ENCODE data around the gene CNTNAP1. TPM values are rescaled to one million over a fixed set of nuclear protein-coding genes. Genes with fewer than 3 reads are reported as not detected.
A peak's percentile ranks its signal among the peaks of the same experiment; 100 is the strongest.

Gene CNTNAP1
- total RNA-seq, result 10 to 100 TPM in 1 of 3 donors, 1 to 10 TPM in 2; 1.4 to 37.4 (median 7.1) TPM
- long read RNA-seq, donor 1, partial matches to known transcripts, result 3 of 4 reads
- long read RNA-seq, donor 1, other reads (novel, unspliced or antisense), result 1 of 4 reads
- long read RNA-seq, donor 2, result 0 reads

DNA sequence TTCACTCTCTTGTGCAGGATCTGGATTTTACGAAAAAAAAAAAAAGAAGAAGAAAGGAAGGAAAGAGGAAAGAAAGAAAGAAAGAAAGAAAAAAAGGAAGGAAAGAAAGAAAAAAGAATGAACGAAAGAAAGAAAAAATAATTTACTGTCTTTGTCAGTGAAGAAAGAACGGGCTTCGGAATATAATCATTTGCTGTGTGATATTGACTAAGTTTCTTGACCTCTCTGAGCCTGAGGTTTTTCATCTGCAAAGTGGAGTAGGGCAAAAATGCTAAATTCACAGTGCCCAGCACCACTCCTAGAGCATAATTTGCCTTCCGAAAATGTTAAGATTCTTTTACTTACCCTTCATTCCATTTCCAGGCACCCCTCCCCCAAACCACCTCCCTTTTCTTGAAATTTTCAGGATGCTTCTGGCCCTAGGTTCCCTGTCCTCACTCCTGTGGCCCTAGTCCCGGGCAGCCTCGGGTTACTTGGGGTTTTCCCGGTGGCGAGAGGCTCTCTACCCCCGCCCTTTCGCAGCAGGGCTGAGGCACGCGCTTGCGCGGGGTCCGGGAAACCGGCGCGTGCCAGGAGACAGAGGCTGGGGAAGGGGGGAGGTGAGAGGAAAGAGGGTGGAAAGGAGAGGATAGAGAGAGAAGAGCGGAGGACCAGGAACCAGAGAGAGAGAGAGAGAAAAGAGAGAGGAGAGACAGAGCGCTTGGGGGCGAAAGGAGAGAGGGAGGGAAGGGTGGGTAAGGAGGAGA, at the start of gene CNTNAP1:
Gene CNTNAP1, plus strand, starts transcription at position 556 of the 746 bp plus-strand sequence. CDS start 299 bp downstream, outside the sequence.
- no peak for ATAC-seq
- peak in 1 of 3 donors; percentile 68 for DNase-seq
- Histone ChIP-seq H3K36me3 (ENCODE audit: low read depth) (no peaks in the 10 kb centered on the region), H3K4me3 (no peak within 1 kb of the TSS), H3K4me1 (ENCODE audit: low read depth) (peaks cover 62% of the 10 kb centered on the region), H3K9me3 (no peaks in the 10 kb centered on the region)
- intact Hi-C loops (cut with DNase I, micrococcal nuclease), result no loop called here
- TF ChIP-seq, protein P1, sequence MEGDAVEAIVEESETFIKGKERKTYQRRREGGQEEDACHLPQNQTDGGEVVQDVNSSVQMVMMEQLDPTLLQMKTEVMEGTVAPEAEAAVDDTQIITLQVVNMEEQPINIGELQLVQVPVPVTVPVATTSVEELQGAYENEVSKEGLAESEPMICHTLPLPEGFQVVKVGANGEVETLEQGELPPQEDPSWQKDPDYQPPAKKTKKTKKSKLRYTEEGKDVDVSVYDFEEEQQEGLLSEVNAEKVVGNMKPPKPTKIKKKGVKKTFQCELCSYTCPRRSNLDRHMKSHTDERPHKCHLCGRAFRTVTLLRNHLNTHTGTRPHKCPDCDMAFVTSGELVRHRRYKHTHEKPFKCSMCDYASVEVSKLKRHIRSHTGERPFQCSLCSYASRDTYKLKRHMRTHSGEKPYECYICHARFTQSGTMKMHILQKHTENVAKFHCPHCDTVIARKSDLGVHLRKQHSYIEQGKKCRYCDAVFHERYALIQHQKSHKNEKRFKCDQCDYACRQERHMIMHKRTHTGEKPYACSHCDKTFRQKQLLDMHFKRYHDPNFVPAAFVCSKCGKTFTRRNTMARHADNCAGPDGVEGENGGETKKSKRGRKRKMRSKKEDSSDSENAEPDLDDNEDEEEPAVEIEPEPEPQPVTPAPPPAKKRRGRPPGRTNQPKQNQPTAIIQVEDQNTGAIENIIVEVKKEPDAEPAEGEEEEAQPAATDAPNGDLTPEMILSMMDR (IDR thresholded peaks at IDR 0.05), result no peak

DNA sequence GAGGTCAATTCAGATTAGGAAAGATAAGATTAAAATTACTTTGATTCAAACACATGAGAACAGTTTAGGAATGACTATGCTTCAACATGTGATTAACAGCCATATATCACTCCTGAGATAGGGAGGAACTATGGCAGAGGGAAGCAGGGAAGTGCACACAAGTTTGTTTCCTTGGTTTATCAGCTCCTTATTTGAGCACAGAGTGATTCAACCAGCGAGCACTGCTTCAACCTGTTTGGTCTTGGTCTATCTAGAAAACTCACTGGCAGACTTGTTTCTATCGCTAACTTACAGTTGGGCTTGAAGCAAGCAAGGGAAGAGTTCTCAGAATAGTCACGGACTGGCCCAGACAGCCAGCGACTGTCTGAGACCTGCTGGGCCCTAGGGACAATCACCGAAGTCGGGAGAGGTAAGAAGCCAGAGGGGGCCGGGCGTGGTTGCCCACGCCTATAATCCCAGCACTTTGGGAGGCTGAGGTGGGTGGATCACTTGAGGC, 49.3 kb upstream of the CNTNAP1 start:
- Histone ChIP-seq H3K9me3 (no peaks in the 10 kb centered on the region), H3K4me3 (no peak overlapping the region), H3K36me3 (ENCODE audit: low read depth) (no peaks in the 10 kb centered on the region), H3K4me1 (ENCODE audit: low read depth) (no peaks in the 10 kb centered on the region)
- DNase-seq (no peak), ATAC-seq (peak; percentile 73)
- TF ChIP-seq, protein P1 (IDR thresholded peaks at IDR 0.05), result no peak
- intact Hi-C loops (cut with DNase I, micrococcal nuclease), result no loop called here

DNA sequence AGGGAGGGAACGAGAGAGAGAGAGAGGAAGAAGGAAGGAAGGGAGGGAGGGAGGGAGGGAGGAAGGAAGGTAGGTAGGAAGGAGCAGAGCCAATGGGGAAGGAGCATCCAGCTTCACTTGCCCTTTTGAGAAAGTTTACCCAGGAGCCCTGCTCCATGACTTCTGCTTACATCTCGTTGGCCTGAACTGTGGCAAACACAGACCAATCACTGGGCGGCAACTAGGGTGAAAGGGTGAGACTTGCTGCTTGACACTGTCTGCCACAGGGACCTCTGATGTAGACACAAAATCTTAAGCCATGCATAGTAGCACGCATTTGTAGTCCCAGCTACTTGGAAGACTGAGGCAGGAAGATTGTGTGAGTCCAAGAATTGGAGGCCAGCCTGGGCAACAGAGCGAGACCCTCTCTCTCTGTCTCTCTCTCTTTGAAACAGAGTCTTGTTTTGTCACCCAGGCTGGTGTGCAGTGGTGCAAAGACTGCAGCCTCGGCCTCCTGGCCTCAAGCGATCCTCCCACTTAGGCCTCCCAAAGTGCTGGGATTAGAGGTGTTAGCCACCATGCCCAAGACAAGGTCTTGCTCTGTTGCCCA, 42.7 kb upstream of the CNTNAP1 start:
- H3K9me3 ChIP-seq, result no peaks in the 10 kb centered on the region
- TF ChIP-seq, protein P1 (IDR thresholded peaks at IDR 0.05), result no peak
- H3K4me3 ChIP-seq, result no peak overlapping the region
- H3K36me3 ChIP-seq (ENCODE audit: low read depth), result no peaks in the 10 kb centered on the region
- DNase-seq (no peak), ATAC-seq (no peak)
- H3K4me1 ChIP-seq (ENCODE audit: low read depth), result no peaks in the 10 kb centered on the region
- intact Hi-C loops (cut with DNase I, micrococcal nuclease), result no loop called here

DNA sequence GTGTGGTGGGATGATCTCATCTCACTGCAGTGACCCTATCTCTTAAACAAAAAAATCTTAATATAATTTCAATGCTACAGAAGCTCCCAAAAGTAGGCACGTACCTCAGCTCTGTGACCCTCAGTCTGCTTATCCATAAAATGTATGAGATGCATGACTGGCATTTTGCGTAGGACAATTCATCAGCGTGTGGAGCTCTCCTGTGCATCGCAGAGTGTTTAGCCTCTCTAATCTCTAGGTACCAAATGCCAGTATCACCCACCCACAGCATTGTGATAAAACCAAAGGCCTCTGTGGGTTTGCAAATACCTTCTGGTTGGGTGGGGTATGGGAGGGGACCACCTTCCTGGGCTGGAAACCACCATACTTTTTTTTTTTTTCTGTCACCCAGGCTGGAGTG, 42.2 kb upstream of the CNTNAP1 start:
- no peaks in the 10 kb centered on the region for H3K4me1 ChIP-seq (ENCODE audit: low read depth)

DNA sequence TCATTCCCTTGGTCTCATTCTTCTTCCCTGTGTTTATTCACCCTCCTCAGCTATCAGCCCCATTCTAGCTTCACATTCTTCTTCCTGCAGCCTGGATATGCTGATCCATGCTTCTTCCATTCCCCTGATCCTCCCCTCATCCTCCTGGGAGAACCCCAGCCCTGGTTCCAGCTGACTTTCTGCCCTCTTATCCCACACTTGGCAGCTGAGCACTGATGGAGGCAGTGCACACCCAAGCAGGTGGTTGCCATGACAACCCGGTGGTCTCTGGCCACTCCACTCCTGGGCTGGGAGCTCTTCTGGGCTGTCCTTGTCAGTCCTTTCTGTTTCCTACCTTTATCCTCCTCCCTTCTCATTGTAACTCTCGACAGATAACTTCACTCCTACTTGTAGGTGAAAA, 40.0 kb upstream of the CNTNAP1 start:
- no peak for DNase-seq
- intact Hi-C loops (cut with DNase I, micrococcal nuclease), result no loop called here
- Histone ChIP-seq H3K36me3 (ENCODE audit: low read depth) (no peaks in the 10 kb centered on the region), H3K4me1 (ENCODE audit: low read depth) (no peaks in the 10 kb centered on the region), H3K9me3 (no peaks in the 10 kb centered on the region), H3K4me3 (no peak overlapping the region)
- TF ChIP-seq, protein P1 (IDR thresholded peaks at IDR 0.05), result no peak
- no peak for ATAC-seq

More for the DNA sequence above, 42.2 kb upstream of the CNTNAP1 start:
- intact Hi-C loops (cut with DNase I, micrococcal nuclease), result no loop called here
- Histone ChIP-seq H3K36me3 (ENCODE audit: low read depth) (no peaks in the 10 kb centered on the region), H3K9me3 (no peaks in the 10 kb centered on the region), H3K4me3 (no peak overlapping the region)
- TF ChIP-seq, protein P1 (IDR thresholded peaks at IDR 0.05), result no peak
- DNase-seq (no peak), ATAC-seq (no peak)
